Lung (tissue), 12 donors: Measurements from ENCODE around the gene NPAS4. TPM values are rescaled to one million over a fixed set of nuclear protein-coding genes. Genes with fewer than 3 reads are reported as not detected.

Source experiments
- ATAC-seq: fragments of 200-7000 bp; cut with Tn5 transposase; one replicate; pipeline ENCODE4 v1.9.1; 2020; ENCODE audit warnings: moderate number of reproducible peaks; ENCODE audit not compliant: insufficient read depth, low FRiP score
- DNase-seq, 3 donors: peaks; one replicate each; pipeline ENCODE4 v3.0.0-alpha.2; 2013 to 2017
- H3K27ac ChIP-seq, 2 donors: one replicate each; pipeline ENCODE4 v1.5.1; 2013; ENCODE audit warnings: mild to moderate bottlenecking in 2 of 2, moderate library complexity in 2 of 2, control low read depth in 1 of 2, inconsistent platforms in 1 of 2, low read depth in 1 of 2, low read length in 1 of 2
- H3K27me3 ChIP-seq, 3 donors: one replicate each; pipeline ENCODE4 v1.5.1; 2013; ENCODE audit warnings: low read length in 2 of 3; ENCODE audit not compliant: control insufficient read depth in 3 of 3, insufficient read depth in 3 of 3
- H3K36me3 ChIP-seq, 4 donors: one replicate each; pipeline ENCODE4 v1.5.1; 2013; ENCODE audit warnings: low read length in 4 of 4, mild to moderate bottlenecking in 1 of 4, moderate library complexity in 1 of 4; ENCODE audit not compliant: control insufficient read depth in 4 of 4, insufficient read depth in 4 of 4
- H3K4me1 ChIP-seq, 5 donors: one replicate each; pipeline ENCODE4 v1.5.1; 2013; ENCODE audit warnings: low read length in 5 of 5, mild to moderate bottlenecking in 2 of 5, moderate library complexity in 1 of 5; ENCODE audit not compliant: control insufficient read depth in 5 of 5, insufficient read depth in 5 of 5
- H3K4me3 ChIP-seq: one replicate; pipeline ENCODE4 v1.5.1; 2013; ENCODE audit warnings: mild to moderate bottlenecking, control low read depth, moderate library complexity
- H3K9ac ChIP-seq, 2 donors: one replicate each; pipeline ENCODE4 v1.5.1; 2013; ENCODE audit warnings: low read length in 2 of 2, control low read depth in 1 of 2; ENCODE audit not compliant: insufficient read depth in 1 of 2
- H3K9me3 ChIP-seq, 4 donors: one replicate each; pipeline ENCODE4 v1.5.1; 2013; ENCODE audit warnings: low read length in 3 of 4, mild to moderate bottlenecking in 1 of 4, moderate library complexity in 1 of 4; ENCODE audit not compliant: control insufficient read depth in 4 of 4, insufficient read depth in 3 of 4
- WGBS, 2 donors: extraction: QIAGEN DNeasy Blood & Tissue Kit; methylation state at CpG; one replicate each; pipeline ENCODE4 v1.1.7; 2013; 5-methylcytosine and 5-hydroxymethylcytosine counted together
- polyA plus RNA-seq, 2 donors: library from polyadenylated mRNA; stranded (reverse); fragments of 200-250 nt; gene quantifications; one replicate each; pipeline ENCODE4 v1.2.1, GENCODE V29; 2013
- total RNA-seq, 2 donors: library from RNA; depleted of rRNA in 1 of 2; stranded (reverse); fragments of >200 nt in 1 of 2; gene quantifications; one replicate each; pipeline ENCODE4 v1.2.1, GENCODE V29; 2014 to 2021
- TF ChIP-seq, protein P1 (sequence below): IDR thresholded peaks from 2 replicates; pipeline ENCODE4 v1.5.1; 2012; ENCODE audit warnings: mild to moderate bottlenecking; ENCODE audit errors: control extremely low read depth, extremely low read depth
- donor health status: control.
- donor health status: control.
- donor health status: Bipolar disorder and iron deficiency.
- donor health status: healthy.
- donor health status: DM: yes; HTN: yes; CAD: no.

Gene NPAS4
- total and polyA plus RNA-seq, 4 donors, result 0.06 to 0.14 (median 0.08) TPM

DNA sequence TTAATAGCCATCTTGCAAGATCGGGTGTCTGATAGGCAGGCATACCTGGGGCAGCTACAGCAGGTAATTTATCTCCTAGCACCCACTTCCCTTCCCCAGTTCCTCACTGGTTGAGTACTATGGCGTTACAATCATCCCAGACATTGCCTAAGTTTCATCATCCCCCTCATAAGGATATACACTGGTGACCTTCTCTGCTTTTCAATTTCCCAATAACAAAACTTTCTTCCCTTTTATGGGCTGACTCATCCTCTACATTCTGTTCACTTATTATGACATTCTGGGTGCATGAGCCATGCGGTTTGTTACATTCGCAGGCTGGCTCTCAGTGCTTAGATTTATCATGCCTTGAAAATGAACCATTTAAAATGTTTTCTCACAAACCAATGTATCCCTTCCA, 22.8 kb downstream of the NPAS4 start:
- Histone ChIP-seq H3K27me3 (no peaks in the 10 kb centered on the region), H3K27ac (no peak overlapping the region), H3K9me3 (peaks cover 0 to 4% (median 2%) of the 10 kb centered on the region in 4 donors), H3K9ac (no peak overlapping the region), H3K4me1 (no peaks in the 10 kb centered on the region), H3K36me3 (no peaks in the 10 kb centered on the region), H3K4me3 (no peak overlapping the region)
- WGBS, 2 donors, result 42 to 70% methylated on average over 4 of the region's 4 CpGs
- ATAC-seq, result no peak
- TF ChIP-seq, protein P1, sequence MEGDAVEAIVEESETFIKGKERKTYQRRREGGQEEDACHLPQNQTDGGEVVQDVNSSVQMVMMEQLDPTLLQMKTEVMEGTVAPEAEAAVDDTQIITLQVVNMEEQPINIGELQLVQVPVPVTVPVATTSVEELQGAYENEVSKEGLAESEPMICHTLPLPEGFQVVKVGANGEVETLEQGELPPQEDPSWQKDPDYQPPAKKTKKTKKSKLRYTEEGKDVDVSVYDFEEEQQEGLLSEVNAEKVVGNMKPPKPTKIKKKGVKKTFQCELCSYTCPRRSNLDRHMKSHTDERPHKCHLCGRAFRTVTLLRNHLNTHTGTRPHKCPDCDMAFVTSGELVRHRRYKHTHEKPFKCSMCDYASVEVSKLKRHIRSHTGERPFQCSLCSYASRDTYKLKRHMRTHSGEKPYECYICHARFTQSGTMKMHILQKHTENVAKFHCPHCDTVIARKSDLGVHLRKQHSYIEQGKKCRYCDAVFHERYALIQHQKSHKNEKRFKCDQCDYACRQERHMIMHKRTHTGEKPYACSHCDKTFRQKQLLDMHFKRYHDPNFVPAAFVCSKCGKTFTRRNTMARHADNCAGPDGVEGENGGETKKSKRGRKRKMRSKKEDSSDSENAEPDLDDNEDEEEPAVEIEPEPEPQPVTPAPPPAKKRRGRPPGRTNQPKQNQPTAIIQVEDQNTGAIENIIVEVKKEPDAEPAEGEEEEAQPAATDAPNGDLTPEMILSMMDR, result no peak
- no peak for DNase-seq

DNA sequence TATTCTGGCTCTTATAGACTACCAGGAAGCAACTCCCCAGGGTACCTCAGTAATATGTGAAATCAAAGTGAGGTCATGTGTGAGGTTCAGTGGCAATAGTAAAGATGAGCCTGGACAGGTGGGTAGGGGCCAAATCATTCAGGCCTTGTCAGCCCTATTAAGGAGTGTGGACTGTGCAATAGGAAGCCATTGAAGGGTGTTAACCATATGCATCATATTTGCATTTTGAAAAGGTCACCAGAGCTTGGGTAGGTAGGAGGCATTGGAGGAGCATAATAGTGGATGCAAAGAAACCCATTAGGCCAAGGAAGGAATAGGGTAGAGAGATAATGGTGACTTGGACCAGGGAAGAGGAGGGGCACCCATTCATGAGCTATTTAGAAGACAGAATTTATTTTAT, 26.2 kb downstream of the NPAS4 start:
- ATAC-seq (no peak), DNase-seq (no peak)
- Histone ChIP-seq H3K4me3 (no peak overlapping the region), H3K36me3 (no peaks in the 10 kb centered on the region), H3K27me3 (no peaks in the 10 kb centered on the region), H3K9ac (no peak overlapping the region), H3K9me3 (peaks cover 0 to 5% (median 2%) of the 10 kb centered on the region in 4 donors), H3K4me1 (no peaks in the 10 kb centered on the region), H3K27ac (no peak overlapping the region)
- TF ChIP-seq, protein P1, result no peak

- Histone ChIP-seq H3K27me3 (no peaks in the 10 kb centered on the region), H3K4me3 (no peak overlapping the region), H3K9ac (no peak overlapping the region), H3K4me1 (no peaks in the 10 kb centered on the region), H3K9me3 (peaks cover 0 to 4% (median 0%) of the 10 kb centered on the region in 4 donors), H3K36me3 (no peaks in the 10 kb centered on the region), H3K27ac (no peak overlapping the region)
- ATAC-seq (no peak), DNase-seq (no peak)
- WGBS, 2 donors, result 78 to 88% methylated on average over 4 of the region's 4 CpGs
- TF ChIP-seq, protein P1, result no peak
Observed at GRCh38 chr11:66448523-66448922, 27.7 kb downstream of the NPAS4 start.

DNA sequence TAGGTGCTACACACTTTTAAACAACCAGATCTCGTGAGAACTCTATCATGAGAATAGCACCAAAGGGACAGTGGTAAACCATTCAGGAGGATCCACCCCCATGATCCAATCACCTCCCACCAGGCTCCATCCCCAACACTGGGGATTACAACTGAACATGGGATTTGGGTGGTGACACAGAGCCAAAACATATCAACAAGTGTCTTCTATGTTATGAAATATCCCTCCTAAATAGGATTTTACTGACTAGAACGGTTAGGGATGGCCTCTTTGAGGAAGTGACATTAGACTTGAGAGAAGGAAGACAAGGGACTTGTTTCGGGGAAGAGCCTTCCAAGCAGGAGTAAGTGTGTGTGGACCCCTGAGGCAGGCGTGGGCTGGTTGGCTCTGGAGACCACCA, 29.7 kb downstream of the NPAS4 start:
- Histone ChIP-seq H3K9ac (no peak overlapping the region), H3K36me3 (no peaks in the 10 kb centered on the region), H3K4me3 (no peak overlapping the region), H3K27me3 (peaks cover 0 to 5% (median 0%) of the 10 kb centered on the region in 3 donors), H3K4me1 (no peaks in the 10 kb centered on the region), H3K27ac (no peak overlapping the region), H3K9me3 (peaks cover 0 to 3% (median 0%) of the 10 kb centered on the region in 4 donors)
- WGBS, 2 donors, result 51 to 59% methylated on average over 4 of the region's 4 CpGs
- TF ChIP-seq, protein P1, result no peak
- ATAC-seq, result no peak
- DNase-seq, result no peak
